HG02884 (cell line): ENCODE measurements around the gene ACTN4.
A peak's percentile ranks its signal among the peaks of the same experiment; 100 is the strongest.
"Not testable (repeated sequence)": the region's sequence is repeated elsewhere in the genome, so short reads cannot be mapped to it uniquely, and the experiment has no call there.

Source experiments
- ATAC-seq: cut with Tn5 transposase; IDR thresholded peaks from one replicate; pipeline ENCODE4 v1.9.1; 2021; ENCODE audit warnings: mild to moderate bottlenecking, moderate library complexity; ENCODE audit not compliant: unreplicated experiment

Gene ACTN4

DNA sequence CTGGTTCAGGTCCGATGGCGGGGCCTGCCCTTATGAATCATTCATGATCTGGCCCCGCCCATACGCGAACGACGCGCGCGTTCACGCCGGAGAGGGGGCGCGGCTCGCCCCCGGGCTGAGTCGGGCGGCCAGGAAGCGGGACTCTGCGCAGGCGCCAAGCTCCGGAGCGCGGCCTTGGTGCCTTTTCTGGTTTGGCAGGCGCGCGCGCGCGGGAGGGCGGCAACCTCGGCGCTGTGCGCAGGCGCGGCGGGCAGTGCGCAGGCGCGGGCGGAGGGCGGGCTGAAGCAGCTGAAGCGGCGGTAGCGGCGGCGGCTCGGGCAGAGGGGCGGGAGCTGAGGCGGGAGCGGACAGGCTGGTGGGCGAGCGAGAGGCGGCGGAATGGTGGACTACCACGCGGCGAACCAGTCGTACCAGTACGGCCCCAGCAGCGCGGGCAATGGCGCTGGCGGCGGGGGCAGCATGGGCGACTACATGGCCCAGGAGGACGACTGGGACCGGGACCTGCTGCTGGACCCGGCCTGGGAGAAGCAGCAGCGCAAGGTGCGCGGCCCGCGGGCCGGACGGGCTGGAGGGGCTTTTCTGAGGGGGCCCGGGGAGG, at the start of gene ACTN4:
TSS of gene ACTN4 (plus strand) at position 282 of the 598 bp plus-strand sequence. CDS start at position 379, 97 bp downstream.
- peak; percentile 69 for ATAC-seq

DNA sequence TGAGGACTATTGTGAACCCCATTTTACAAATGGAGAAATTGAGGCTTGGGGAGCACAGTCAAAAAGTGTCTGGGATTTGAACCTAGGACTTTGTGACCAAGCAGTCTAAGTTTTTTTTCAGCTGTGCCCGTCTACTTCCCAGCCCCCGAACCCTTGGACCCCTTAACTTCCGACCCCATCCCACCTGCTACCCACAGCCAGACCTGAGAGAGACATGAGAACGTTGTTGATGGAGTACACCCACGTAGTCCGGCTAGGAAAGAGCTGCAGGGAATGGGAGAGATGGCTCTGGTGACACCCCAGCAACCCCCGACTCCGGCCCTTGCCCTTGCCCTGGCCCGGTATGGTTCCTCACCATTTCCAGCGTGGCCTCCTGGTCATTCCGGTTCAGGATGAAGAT, 47.7 kb upstream of the ACTN4 start:
- ATAC-seq = no peak

DNA sequence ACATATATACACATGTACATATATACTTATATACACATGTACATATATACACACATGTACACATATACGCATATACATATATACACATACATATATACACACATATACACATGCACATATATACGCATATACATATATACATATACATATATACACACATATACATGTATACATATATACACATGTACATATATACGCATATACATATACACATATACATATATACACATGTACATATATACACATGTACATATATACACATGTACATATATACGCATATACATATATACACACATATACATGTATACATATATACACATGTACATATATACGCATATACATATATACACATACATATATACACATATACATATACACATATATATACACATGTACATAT, 44.6 kb upstream of the ACTN4 start:
- ATAC-seq = not testable (repeated sequence)

DNA sequence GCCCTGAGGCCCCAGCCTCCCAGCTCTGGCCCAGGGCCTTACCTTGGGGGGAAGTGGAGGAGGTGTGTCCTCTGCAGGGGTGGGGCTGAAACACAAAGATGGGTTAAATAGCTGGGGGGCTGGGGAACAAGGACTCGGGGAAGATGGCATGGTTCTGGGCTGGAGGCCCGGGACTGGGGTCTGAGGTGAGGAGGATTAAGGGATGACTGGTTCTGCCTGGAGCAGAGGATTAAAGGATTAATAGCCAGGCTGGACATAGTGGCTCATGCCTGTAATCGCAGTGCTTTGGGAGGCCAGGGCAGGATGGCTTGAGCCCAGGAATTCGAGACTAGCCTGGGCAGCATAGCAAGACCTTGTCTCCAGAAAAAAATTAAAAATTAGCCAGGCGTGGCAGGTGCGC, 41.3 kb upstream of the ACTN4 start:
- no peak for ATAC-seq

DNA sequence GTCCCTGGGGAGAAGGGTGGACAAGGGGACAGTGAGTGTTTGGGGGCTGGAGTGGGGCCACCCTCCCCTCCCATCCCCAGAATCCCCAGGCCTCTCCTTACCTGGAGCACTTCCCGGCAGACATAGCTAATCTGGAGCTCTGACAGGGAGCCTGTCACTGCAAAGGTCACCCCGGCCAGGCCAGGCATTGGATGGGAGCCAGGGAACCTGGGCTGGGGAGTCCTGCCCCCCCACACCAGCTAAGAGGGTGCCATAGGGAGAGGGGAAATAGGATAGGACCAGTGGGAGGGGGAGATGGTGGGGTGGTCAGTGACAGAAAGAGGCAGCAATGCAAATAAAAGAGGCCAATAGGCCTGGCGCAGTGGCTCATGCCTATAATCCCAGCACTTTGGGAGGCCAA, 33.2 kb upstream of the ACTN4 start:
- no peak for ATAC-seq

DNA sequence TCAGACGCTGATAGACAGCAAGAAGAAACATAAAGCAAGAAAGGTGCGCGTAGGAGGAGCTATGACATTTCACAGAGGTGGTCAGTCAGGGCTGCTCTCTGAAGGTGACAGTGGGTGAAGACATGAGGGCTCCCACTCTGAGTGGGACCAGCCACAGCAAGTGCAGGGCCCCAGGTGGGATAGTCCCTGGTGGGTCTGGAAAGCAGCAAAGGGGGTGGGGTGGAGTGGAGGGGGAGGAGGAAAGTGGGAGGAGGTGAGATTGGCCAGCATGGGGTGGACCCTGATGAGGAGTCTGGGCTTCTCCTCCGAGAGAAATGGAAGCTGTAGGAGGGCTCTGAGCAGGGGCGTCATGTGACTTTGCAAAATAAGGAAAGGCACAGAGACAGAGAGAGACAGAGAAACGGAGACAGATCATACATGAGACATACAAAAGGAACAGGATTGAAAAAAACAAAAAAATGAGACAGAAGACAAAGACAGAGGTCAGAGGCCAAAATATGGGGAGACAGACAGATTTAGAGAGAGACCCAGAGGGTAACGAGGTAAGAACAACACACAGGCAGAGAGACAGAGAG, 32.4 kb upstream of the ACTN4 start:
- ATAC-seq = no peak

DNA sequence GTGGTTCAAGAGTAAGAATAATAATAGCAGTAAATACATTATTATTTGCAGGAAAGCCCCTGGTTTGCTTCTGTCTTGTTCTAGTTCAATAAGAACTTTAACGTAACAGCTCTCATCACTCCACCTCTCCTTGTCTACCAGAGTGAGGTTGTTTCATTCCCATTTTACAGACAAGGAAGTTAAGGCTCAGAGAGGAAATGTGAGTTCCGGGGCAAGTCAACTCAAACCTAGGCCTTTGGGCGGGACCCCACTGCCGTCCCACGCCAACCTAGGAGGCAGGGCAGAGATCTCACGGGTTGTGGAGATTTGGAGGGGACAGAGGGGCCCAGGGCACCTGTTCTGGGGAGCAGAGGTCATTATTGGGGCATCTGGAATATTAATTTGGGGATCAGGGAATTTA, 31.2 kb upstream of the ACTN4 start:
- no peak for ATAC-seq

DNA sequence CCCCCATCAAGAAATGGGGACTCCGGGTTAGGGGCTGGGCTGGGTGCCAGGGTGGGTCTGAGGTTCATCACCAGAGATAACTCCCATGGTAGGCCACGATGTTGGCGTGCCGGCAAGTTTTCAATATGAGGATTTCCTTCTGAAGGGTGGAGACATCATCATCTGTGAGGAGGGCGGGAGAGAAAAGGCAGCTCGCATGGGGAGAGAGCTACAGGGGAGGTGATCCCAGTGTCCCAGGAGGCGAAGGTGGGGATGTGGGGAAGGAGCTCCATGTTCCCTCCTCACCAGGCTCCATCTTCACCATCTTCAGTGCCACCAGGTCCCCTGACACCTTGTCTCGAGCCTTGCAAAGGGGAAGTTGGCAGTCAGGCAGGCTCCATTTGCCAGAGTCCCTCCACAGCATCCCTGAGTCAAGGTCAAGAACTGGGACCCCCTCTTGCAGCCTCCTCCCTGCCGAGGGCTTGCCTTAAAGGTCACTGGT, 30.1 kb upstream of the ACTN4 start:
- ATAC-seq = no peak

DNA sequence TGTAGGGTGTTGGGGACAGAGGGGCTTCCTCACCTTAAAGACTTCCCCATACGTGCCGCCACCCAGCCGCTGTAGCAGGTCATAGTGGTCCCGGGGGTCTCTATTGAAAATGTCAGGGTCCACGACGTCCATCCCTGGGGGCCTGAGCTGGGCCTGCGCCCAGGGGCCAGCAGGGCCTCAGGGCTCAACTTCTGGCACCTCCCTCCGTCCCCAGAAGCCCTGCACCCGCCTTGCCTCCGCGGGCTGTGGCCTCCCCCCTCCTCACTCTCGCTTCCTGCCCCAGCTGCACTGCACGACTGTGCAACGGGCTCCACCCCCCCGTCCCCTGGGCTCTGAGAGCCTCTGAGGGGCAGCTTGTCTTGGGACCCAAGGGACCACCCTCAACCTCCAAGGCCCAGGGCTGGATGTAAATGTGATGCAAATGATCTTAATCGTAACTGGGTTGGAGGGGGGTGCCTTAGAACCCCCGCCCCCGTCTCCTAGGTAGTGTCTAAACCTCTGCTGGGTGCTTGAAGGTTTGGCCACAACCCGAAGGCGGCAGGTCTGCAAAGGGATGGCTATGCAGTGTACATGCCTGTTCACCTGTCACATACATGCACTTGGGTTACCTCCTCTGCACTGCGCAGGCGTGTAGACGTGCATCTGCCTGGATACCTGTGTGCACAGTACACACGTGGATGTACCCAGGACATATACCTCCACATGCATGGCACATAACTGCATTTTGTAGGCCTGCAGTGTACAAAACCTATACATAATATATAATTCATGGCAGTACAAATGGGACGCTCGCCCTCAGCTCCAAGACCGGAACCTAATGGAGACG, 29.5 kb upstream of the ACTN4 start, which contains the start of gene MAP4K1:
TSS of gene MAP4K1 (minus strand) at position 190 of the 826 bp plus-strand sequence. CDS start at position 132, 58 bp downstream.
- peak; percentile 46 for ATAC-seq

DNA sequence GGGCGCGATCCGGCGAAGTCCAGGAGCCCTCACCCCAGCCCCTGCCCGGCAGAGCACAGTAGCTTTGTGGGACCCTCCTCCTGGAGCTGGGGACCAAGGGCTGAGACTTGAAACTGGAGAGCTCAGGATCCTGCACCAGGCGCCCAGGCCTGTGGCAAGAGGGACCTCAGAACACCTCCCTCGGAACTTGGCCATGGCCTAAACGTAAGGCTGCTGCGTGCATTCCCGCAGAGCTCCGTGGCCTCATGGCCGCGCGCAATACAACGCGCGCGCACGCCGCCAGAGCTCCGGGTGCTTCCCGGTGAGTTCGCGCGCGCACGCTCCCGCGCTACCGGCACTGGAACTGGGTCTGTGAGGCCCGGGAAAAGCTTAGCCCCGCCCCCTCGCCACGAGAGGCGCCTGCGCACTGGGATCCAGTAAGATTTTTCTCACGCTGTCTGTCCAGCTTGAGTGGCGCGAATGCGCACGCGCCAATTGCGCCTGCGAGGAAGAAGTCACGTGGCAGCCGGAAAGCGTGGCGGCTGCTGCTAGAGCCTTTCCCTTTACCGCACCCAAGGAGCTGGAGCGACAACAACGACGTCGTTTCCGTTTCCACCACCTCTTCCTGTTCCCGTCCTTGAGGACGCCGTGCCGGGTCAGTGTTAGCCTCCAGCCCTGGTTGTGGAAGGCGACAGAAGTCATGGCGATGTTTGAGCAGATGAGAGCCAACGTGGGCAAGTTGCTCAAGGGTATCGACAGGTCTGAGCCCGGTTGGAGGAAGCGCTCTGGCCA, 28.7 kb upstream of the ACTN4 start, which contains the start of gene EIF3K:
TSS of gene EIF3K (plus strand) at position 599 of the 771 bp plus-strand sequence. CDS start at position 680, 81 bp downstream.
- ATAC-seq = peak; percentile 48

DNA sequence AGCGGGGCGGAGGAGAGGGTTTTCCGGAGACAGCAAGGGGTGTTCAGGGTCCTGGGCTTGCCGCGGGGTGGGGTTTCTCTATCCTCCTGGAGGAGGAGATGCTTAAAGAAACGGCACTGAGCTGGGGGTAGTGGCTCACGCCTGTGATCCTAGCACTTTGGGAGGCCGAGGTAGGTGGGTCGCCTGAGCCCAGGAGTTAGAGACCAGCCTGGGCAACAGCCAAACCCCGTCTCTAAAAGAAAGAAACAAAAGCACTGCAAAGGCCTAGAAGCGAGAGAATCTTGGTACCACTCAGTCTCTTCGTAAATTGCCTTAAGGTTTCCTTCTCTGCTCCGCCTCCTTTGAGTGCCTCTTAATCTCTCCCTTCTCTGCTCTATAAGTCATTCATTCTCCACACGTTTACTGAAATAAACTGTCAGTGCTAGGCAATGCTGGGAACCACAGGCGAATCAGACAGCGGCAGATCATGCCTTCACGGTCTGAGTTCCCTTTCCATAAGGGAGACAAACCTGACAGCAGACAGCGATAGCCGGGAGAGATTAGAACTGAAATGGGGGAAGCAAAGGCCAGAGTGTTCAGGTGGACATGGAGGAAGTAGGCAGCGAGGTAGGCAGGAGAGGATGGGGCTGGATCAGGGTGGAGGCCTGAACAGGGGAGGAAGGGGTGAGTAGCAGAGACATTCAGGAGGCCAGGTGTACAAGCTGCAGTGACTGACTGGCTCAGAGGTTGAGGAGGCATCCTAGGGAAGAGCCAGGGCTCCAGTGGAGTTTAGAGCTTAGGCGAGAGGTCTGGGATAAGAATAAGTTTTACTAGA, 27.9 kb upstream of the ACTN4 start:
- no peak for ATAC-seq

DNA sequence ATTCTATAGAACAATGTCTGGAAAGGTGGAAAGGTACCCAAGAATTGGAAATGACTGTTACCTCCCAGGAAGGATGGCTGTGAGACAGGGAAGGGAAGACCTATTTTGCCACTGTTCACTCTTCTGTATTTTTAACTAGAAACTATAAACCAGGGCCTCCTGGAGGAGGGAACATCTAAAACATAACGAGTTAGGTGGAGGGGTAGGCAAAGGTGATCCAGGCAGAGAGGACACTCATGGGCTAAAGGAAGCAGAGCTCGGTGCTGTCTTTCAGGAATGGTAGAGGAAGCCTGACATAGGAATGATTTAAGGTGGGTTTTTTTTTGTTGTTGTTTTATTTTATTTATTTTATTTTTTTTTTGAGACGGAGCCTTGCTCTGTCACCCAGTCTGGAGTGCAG, 22.6 kb upstream of the ACTN4 start:
- no peak for ATAC-seq

DNA sequence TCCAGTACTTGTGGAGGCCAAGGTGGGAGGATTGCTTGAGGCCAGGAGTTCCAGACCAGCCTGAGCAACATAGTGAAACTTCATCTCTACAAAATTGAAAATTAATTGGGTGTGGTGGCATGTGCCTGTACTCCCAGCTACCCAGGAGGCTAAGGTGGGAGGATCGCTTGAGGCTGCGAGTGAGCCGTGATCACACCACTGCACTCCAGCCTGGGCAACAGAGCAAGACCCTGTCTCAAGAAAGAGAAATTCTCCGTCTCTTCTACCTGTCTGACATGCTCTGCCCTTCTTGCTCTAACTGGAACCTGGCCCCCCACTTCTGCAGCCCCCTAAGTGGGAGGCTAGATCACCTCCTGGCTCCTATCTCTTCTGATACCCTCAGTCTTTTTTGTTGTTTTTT, 21.0 kb upstream of the ACTN4 start:
- ATAC-seq = no peak

DNA sequence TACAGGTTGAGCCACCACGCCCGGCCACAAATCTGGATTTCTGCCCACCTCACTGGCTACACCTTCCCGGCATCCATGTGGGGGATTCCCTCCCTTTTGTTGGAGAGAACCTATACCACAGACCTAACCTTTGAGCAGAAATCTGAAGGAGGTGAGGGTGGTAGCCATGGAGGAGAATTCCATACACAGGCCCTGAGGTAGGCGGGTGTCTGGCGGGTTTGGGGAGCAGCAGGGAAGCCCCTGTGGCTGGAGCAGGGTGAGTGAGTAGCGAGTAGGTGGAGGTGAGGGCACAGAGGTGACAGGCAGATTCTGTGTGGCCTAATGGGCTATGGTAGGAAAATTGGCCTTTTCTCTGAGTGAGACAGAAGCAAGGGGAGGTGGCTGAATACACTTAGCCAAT, 17.9 kb upstream of the ACTN4 start:
- no peak for ATAC-seq

DNA sequence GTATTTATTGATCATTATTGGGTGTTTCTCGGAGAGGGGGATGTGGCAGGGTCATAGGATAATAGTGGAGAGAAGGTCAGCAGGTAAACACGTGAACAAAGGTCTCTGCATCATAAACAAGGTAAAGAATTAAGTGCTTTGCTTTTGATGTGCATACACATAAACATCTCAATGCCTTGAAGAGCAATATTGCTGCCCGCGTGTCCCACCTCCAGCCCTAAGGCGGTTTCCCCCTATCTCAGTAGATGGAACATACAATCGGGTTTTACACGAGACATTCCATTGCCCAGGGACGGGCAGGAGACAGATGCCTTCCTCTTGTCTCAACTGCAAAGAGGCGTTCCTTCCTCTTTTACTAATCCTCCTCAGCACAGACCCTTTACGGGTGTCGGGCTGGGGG, 16.1 kb upstream of the ACTN4 start:
- ATAC-seq = not testable (repeated sequence)

DNA sequence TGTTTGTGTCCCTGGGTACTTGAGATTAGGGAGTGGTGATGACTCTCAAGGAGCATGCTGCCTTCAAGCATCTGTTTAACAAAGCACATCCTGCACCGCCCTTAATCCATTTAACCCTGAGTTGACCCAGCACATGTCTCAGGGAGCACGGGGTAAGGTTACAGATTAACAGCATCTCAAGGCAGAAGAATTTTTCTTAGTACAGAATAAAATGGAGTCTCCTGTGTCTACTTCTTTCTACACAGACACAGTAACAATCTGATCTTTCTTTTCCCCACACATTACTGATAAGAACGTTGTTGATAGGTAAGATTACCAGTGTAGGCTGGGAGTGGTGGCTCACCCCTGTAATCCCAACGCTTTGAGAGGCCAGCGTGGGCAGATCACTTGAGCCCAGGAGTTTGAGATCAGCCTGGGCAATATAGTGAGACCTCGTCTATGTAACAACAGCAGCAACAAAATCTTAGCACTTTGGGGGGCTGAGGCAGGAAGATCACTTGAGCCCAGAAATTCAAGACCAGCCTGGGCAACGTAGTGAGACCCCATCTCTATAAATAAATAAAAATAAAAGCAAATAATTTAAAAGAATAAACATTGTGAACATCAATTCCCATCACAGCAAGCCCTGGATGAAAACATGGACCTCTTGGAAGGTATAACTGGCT, 15.5 kb upstream of the ACTN4 start:
- ATAC-seq = not testable (repeated sequence)

DNA sequence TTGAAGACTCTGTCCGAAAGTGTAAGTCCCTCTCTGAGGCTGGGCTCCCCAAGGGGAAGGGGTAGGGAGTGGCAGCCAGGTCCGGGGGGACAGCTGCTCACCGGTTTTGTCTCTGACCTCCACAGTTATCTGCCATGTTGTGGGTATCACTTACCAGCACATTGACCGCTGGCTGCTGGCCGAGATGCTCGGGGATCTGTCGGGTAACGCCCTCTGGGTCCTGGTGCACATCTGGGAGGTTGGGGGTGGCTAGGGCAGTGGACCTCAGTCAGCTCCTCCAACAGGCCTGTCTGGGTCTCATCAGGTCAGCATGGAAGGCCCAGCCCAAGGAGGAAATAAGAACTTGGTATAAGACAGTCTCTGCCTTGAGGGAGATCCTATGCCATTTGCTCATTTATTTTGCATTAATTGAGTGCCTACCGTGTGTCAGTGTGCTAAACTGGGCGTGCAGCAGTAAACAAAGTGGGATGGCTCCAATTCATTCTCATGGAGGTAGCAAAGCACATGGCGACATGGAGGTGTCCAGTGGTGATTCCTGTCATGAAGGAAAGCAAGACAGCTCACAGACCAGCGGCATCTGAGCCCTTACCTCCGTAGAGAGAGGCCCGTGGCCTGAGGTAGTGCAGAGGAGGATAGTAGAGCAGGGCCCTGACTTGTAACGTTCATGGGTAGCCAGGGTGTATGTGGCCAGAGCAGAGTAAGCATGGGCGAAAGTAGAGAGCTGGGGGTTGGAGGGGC, 14.8 kb upstream of the ACTN4 start:
- no peak for ATAC-seq

DNA sequence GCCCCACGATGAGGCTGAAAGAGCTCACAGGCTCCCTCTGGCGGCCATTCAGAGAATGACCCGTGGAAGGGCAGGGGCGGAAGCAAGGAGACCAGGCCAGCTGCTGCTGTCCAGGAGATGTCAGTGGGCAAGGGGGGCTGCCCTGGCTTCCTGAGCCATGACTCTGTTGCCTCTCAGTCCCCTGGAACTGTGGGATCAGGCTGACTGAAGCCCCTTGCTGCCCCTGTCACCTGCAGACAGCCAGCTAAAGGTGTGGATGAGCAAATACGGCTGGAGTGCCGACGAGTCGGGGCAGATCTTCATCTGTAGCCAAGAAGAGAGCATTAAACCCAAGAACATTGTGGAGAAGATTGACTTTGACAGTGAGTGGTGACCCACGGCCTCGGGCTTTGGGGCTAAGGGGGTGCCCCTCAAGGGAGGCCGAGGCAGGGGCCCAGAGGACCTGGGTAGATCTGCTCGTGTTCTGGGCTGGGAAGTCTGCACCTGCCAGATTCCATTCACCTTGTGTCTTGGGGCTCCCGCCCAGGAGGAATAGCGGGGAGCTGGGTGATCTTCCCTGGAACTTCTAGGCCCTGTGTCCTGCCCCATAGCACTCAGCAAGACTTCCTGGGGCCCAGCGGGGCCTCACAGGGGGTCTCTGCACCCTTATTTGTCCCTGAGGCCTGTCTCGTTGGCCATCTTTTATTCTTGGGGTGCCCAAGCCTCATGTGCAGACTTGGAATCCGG, 12.5 kb upstream of the ACTN4 start:
- ATAC-seq = no peak
